Upper lobe of right lung (tissue), 1 donor: ENCODE data around the gene SIRPB2. TPM values are rescaled to one million over a fixed set of nuclear protein-coding genes. Genes with fewer than 3 reads are reported as not detected.

Experiments used
- ATAC-seq: fragments of 200-7000 bp; cut with Tn5 transposase; one replicate; pipeline ENCODE4 v1.9.1; 2020; ENCODE audit warnings: mild to moderate bottlenecking, moderate library complexity
- DNase-seq: peaks from one replicate; pipeline ENCODE4 v3.0.0-alpha.2; 2020
- H3K27ac ChIP-seq: fragments of 200-600 bp; one replicate; pipeline ENCODE4 v1.8.0; 2022
- H3K27me3 ChIP-seq: fragments of 200-600 bp; one replicate; pipeline ENCODE4 v1.8.0; 2022; ENCODE audit warnings: mild to moderate bottlenecking
- H3K36me3 ChIP-seq: fragments of 200-600 bp; one replicate; pipeline ENCODE4 v1.8.0; 2022
- H3K4me1 ChIP-seq: fragments of 200-600 bp; one replicate; pipeline ENCODE4 v1.8.0; 2022
- H3K4me3 ChIP-seq: fragments of 200-600 bp; one replicate; pipeline ENCODE4 v1.8.0; 2022; ENCODE audit warnings: mild to moderate bottlenecking
- H3K9me3 ChIP-seq: fragments of 200-600 bp; one replicate; pipeline ENCODE4 v1.8.0; 2022
- intact Hi-C: fragments of 100-400 bp; cut with DNase I; formaldehyde crosslinking; loops from one replicate; pipeline ENCODE4 v1.11.0; 2022
- total RNA-seq: library from RNA; stranded (reverse); fragmentation: NEBNext Ultra II Directional; extraction: Animal tissue kit (Norgen Biotek cat#: 25700); gene quantifications from one replicate; pipeline ENCODE4 v1.2.1, GENCODE V29; 2021
- TF ChIP-seq, protein P1 (sequence below): fragments of 200-600 bp; IDR thresholded peaks from one replicate; pipeline ENCODE4 v1.8.0; 2022; ENCODE audit warnings: antibody characterized with exemption
- donor health status: DM: no; HTN: yes; CAD: no; lungs with severe emphysema.

Gene SIRPB2
- total RNA-seq, 1 donor from 2014 or later, result 14.3 TPM

DNA sequence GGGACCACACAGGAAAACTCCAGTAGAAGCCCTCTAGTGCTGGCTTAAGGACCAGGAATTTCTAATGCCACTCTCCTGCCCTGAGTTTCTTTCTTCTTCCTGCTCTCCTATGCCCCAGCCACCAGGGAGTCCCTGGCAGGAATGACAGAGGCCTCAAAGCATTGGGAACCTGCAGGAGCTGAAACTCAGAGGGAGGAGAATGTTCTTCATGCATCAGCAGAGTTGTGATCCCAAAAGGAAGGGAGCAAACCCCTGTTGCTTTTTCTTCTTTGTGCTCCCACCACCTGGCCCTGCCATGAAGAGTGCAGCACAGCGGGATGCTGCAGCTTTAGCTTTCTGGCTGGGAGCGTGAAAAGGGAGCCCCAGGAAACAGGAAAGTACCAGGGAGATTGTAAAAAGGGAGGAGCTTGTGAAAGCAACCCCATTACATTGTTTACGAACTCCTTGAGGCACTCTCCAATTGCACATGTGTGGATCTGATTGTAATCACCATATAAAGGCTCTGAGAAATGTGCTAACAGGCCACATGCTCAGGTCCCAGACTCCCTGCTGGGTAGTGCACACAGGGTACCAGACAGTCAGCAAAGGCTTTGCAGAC, 63.7 kb downstream of the SIRPB2 start:
- peak; percentile 50 for ATAC-seq
- Histone ChIP-seq H3K27ac (no peak overlapping the region), H3K4me1 (no peaks in the 10 kb centered on the region), H3K9me3 (no peaks in the 10 kb centered on the region), H3K36me3 (no peaks in the 10 kb centered on the region), H3K27me3 (no peaks in the 10 kb centered on the region), H3K4me3 (no peak overlapping the region)
- intact Hi-C loops, result no loop called here
- TF ChIP-seq, protein P1, sequence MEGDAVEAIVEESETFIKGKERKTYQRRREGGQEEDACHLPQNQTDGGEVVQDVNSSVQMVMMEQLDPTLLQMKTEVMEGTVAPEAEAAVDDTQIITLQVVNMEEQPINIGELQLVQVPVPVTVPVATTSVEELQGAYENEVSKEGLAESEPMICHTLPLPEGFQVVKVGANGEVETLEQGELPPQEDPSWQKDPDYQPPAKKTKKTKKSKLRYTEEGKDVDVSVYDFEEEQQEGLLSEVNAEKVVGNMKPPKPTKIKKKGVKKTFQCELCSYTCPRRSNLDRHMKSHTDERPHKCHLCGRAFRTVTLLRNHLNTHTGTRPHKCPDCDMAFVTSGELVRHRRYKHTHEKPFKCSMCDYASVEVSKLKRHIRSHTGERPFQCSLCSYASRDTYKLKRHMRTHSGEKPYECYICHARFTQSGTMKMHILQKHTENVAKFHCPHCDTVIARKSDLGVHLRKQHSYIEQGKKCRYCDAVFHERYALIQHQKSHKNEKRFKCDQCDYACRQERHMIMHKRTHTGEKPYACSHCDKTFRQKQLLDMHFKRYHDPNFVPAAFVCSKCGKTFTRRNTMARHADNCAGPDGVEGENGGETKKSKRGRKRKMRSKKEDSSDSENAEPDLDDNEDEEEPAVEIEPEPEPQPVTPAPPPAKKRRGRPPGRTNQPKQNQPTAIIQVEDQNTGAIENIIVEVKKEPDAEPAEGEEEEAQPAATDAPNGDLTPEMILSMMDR, result no peak
- no peak for DNase-seq

DNA sequence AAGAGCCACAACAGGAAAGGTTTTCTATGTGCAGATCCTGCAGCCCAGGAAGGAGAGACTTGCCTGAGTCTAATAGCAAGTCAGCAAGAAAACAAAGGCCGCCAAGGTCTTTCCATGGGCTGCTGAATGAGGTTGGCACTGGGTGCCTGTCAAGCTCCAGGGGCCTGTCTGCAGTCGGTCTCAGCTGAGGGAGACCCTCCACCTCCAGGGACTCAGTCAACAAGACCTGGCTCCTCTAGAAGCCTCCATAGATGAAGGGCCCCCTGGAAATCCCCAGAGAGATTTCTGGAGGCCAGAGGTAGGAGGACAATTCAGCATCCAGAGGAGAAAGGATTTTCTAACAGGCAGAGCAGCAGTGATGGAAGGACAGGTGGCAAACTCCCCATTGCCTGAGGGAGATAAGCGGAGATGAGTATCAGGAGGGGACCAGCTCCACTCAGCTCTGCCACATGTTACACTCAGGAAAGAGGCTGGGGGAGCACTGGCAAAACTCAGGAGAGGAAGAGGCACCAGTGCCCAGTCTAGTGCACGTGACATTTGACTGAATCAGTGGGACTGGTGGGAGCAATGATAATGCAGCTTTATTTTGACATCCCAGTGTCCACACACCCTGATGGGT, 64.9 kb downstream of the SIRPB2 start:
- Histone ChIP-seq H3K9me3 (no peaks in the 10 kb centered on the region), H3K27me3 (no peaks in the 10 kb centered on the region), H3K36me3 (no peaks in the 10 kb centered on the region), H3K4me3 (no peak overlapping the region), H3K4me1 (no peaks in the 10 kb centered on the region), H3K27ac (no peak overlapping the region)
- no peak for DNase-seq
- intact Hi-C loops, result no loop called here
- TF ChIP-seq, protein P1, result no peak
- no peak for ATAC-seq

Other genes with a start within 250 kb of the SIRPB2 start
- gene SNPH, start 225.1 kb downstream of the SIRPB2 start, total RNA-seq, result 4.3 TPM
- gene SDCBP2, start 162.3 kb downstream of the SIRPB2 start, total RNA-seq, result 10.9 TPM
- 266 TPM for gene FKBP1A, start 98.4 kb downstream of the SIRPB2 start, total RNA-seq
- gene NSFL1C, start 24.6 kb downstream of the SIRPB2 start, total RNA-seq, result 73.4 TPM
- 0.78 TPM for gene SIRPD, start 66.3 kb upstream of the SIRPB2 start, total RNA-seq
- gene SIRPB1, start 128.6 kb upstream of the SIRPB2 start, total RNA-seq, result 11.6 TPM
- gene SIRPG, start 166.4 kb upstream of the SIRPB2 start, total RNA-seq, result 0.81 TPM